Esophagus muscularis mucosa (tissue), 4 donors: ENCODE measurements around the gene PAOX.

ENCODE experiments used
- CTCF ChIP-seq, 3 experiments: fragments of 200-600 bp in 2 of 3; fragments of 450-650 bp in 1 of 3; sonication (generic) in 2 of 3; IDR thresholded peaks; one replicate each; pipeline ENCODE4 v1.5.1; 2017 to 2019; ENCODE audit warnings: antibody characterized with exemption in 3 of 3, mild to moderate bottlenecking in 2 of 3, moderate library complexity in 1 of 3
- EP300 ChIP-seq: sonication (generic); formaldehyde crosslinking; IDR thresholded peaks from one replicate; pipeline ENCODE4 v1.6.1; 2017; ENCODE audit warnings: antibody characterized with exemption
- POLR2A ChIP-seq: fragments of 450-650 bp; IDR thresholded peaks from one replicate; pipeline ENCODE4 v1.6.1; 2017; ENCODE audit warnings: antibody characterized with exemption, moderate library complexity, mild to moderate bottlenecking, low read depth

GRCh38 chr10:133336577-133337369 is 42.3 kb upstream of the PAOX start, which contains the start of gene CALY:
- TF ChIP-seq CTCF (IDR thresholded peaks at IDR 0.05) (no peak), POLR2A (no peak), EP300 (no peak)
